Small intestine (tissue), 7 donors: ENCODE measurements around the gene NSFL1C. TPM values are rescaled to one million over a fixed set of nuclear protein-coding genes. Genes with fewer than 3 reads are reported as not detected.
"Not testable (repeated sequence)": the region's sequence is repeated elsewhere in the genome, so short reads cannot be mapped to it uniquely, and the experiment has no call there.

ENCODE experiments used
- DNase-seq, 2 donors: peaks; one replicate each; pipeline versions ENCODE4 v3.0.0 to v3.0.0-alpha.2; 2013
- FAIRE-seq: peaks from 2 replicates; lab custom pipeline; 2012; peaks lifted over from hg19 to GRCh38; lab: Jason Lieb, UNC
- H3K27ac ChIP-seq, 3 donors: one replicate each; pipeline ENCODE4 v1.5.1; 2013; ENCODE audit warnings: low read length in 2 of 3, mild to moderate bottlenecking in 2 of 3, control low read depth in 1 of 3, inconsistent platforms in 1 of 3, low read depth in 1 of 3, moderate library complexity in 1 of 3
- H3K27me3 ChIP-seq, 3 donors: one replicate each; pipeline ENCODE4 v1.6.1; 2013; ENCODE audit warnings: low read length in 3 of 3, inconsistent platforms in 1 of 3; ENCODE audit not compliant: control insufficient read depth in 3 of 3, insufficient read depth in 3 of 3
- H3K36me3 ChIP-seq, 3 donors: one replicate each; pipeline ENCODE4 v1.6.1; 2013; ENCODE audit warnings: low read length in 3 of 3, inconsistent platforms in 1 of 3, low read depth in 1 of 3, mild to moderate bottlenecking in 1 of 3, moderate library complexity in 1 of 3; ENCODE audit not compliant: control insufficient read depth in 3 of 3, insufficient read depth in 2 of 3
- H3K4me1 ChIP-seq, 3 donors: one replicate each; pipeline ENCODE4 v1.6.1; 2013; ENCODE audit warnings: low read length in 2 of 3, inconsistent platforms in 1 of 3, low read depth in 1 of 3, mild to moderate bottlenecking in 1 of 3, moderate library complexity in 1 of 3; ENCODE audit not compliant: control insufficient read depth in 3 of 3, insufficient read depth in 2 of 3
- H3K4me3 ChIP-seq, 3 donors: one replicate each; pipeline ENCODE4 v1.5.1; 2013; ENCODE audit warnings: low read length in 3 of 3, control low read depth in 1 of 3, inconsistent platforms in 1 of 3, low read depth in 1 of 3, mild to moderate bottlenecking in 1 of 3, moderate library complexity in 1 of 3
- H3K9me3 ChIP-seq, 2 donors: one replicate each; pipeline ENCODE4 v1.6.1; 2013; ENCODE audit warnings: low read depth in 1 of 2, low read length in 1 of 2; ENCODE audit not compliant: control insufficient read depth in 2 of 2, insufficient read depth in 1 of 2
- WGBS, 3 donors: extraction: QIAGEN DNeasy Blood & Tissue Kit; methylation state at CpG; one replicate each; pipeline ENCODE4 v1.1.7; 2013; 5-methylcytosine and 5-hydroxymethylcytosine counted together
- polyA plus RNA-seq, 4 donors: library from polyadenylated mRNA; stranded (reverse) in 3 of 4; unstranded in 1 of 4; fragments of 200-250 nt in 3 of 4; fragments of 120-200 nt in 1 of 4; gene quantifications; one replicate each; pipeline versions ENCODE4 v1.2.1 to v1.2.3, GENCODE V29; 2013
- donor health status: healthy with polysubstance abuse.
- donor health status: control.
- donor health status: control.
- donor health status: Bipolar disorder and iron deficiency.
- donor health status: healthy.

Gene NSFL1C
- polyA plus RNA-seq, 4 donors, result 44.7 to 73.1 (median 54.0) TPM

DNA sequence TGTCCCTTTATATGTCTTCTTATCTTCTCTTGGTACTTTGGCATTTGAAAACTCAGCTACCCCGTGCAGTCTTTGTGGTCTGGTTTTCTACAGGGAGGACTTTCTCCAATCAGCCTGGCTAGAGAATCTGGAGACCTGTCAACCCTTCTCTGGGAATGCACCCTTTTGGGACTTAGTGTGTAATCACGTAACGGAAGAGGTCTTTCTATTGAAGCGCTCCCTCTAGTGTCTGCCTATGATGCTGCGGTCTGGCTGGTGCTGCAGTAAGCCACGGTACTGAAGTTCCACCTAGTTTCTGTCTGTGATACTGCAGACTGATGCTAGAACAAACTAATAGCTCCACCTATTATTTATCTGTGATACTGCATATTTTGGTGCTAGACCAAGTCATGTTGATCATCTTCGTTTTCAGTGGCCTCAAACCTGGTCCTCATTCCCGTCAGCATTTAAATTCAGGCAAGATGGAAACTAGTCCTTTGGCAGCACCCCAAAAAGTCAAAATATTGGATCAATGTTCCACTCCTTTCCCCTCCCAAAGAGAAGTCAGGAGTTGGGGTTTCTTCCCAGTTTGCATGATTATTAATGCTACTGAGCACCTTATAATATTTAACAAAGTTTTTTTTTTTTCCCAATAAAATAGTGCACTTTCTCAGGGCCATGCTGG, 37.0 kb upstream of the NSFL1C start:
- WGBS, 3 donors, result 0 to 1% (median 1%) methylated on average over 8 of the region's 8 CpGs
- FAIRE-seq, result no peak
- Histone ChIP-seq H3K4me1 (peaks cover 0 to 7% (median 0%) of the 10 kb centered on the region in 3 donors), H3K27ac (no peak overlapping the region), H3K4me3 (no peak overlapping the region), H3K9me3 (no peaks in the 10 kb centered on the region), H3K36me3 (no peaks in the 10 kb centered on the region), H3K27me3 (peaks cover 0 to 17% (median 0%) of the 10 kb centered on the region in 3 donors)
- DNase-seq, result peak; percentile 87 to 89

DNA sequence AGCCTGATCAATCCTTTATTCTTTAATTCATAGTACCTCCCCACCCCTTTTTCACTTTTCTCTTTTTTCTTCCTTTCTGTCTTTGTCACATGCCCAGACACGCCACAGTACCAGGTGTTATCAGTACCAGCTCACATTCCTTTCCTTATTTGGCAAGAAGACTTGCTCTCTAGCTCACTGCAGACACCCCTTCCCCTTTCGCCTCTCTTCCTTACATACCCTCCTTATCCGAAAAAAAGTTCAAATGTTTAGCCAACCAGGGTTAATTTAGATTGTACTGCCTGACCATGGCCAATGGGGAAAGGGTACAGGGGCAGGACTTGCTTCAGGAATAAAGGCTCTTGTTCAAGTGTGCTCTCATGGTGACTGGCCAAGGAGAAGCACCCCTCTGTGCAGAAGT, 33.8 kb upstream of the NSFL1C start:
- WGBS, 3 donors, result 24 to 54% (median 26%) methylated on average over 3 of the region's 3 CpGs
- H3K27ac ChIP-seq, result peak overlapping the region in 1 of 3 donors; percentile 45
- no peaks in the 10 kb centered on the region for H3K36me3 ChIP-seq
- FAIRE-seq, result no peak
- peak in 1 of 2 donors; percentile 30 for DNase-seq
- peaks cover 0 to 6% (median 0%) of the 10 kb centered on the region in 3 donors for H3K27me3 ChIP-seq
- no peaks in the 10 kb centered on the region for H3K9me3 ChIP-seq
- peaks cover 0 to 7% (median 0%) of the 10 kb centered on the region in 3 donors for H3K4me1 ChIP-seq
- no peak overlapping the region for H3K4me3 ChIP-seq

DNA sequence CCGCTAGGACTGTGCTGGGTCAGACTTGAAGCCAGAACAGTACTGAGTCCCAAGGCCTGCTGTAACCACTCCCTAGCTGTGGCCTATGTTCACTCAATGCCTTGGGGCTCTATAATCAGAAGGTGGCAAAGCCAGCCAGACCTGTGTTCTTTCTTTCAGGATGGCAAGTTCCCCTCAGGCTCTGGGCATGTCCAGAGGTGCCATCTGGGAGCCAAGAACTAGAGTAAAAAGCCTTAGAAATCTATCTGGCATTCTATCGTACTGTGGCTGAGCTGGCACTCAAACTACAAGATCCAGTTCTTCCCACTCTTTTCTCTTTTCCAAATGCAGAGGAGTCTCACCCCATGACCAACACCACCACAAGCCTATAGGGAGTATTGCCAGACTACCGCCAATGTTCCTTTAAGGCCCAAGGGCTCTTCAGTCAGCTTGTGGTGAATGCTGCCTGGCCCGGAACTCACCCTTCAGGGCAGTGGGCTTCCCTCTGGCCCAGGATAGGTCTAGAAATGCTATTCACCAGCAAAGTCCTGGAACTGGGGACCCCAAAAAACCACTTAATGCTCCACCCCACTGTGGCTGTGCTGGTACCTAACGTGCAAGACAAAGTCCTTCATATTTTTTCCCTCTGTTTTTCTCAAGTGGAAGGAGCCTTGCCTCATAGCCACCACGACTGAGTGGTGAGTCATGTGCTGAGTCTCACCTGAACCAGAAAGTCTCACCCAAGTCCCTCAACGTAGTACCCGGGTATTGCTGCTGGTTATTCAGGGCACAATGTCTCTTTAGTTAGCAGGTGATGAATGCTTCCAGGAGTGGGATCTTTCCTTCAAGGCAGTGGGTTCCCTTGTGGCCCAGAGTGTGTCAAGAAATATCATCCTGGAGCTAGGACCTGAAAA, 33.1 kb upstream of the NSFL1C start:
- H3K4me3 ChIP-seq, result no peak overlapping the region
- peaks cover 0 to 2% (median 0%) of the 10 kb centered on the region in 3 donors for H3K27me3 ChIP-seq
- WGBS, 3 donors, result 75 to 82% (median 76%) methylated on average over 8 of the region's 8 CpGs
- H3K36me3 ChIP-seq, result no peaks in the 10 kb centered on the region
- DNase-seq, result peak in 1 of 2 donors; percentile 22
- no peak for FAIRE-seq
- H3K4me1 ChIP-seq, result peaks cover 0 to 7% (median 0%) of the 10 kb centered on the region in 3 donors
- no peaks in the 10 kb centered on the region for H3K9me3 ChIP-seq
- peak overlapping the region in 1 of 3 donors; percentile 45 for H3K27ac ChIP-seq

DNA sequence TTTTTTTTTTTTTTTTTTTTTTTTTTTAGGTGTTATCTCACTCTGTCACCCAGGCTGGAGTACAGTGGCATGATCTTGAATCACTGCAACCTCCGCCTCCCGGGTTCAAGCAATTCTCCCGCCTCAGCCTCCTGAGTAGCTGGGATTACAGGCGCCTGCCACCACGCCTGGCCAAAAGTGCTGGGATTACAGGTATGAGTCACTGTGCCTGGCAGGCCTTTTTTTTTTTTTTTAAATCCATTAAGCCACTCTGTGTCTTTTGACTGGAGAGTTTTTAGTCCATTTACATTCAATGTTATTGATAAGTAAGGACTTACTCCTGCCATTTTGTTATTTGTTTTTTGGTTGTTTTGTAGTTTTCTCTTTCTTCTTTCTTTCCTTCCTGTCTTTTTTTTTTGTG, 30.7 kb upstream of the NSFL1C start:
- not testable (repeated sequence) for FAIRE-seq, H3K4me1 ChIP-seq, H3K27ac ChIP-seq

DNA sequence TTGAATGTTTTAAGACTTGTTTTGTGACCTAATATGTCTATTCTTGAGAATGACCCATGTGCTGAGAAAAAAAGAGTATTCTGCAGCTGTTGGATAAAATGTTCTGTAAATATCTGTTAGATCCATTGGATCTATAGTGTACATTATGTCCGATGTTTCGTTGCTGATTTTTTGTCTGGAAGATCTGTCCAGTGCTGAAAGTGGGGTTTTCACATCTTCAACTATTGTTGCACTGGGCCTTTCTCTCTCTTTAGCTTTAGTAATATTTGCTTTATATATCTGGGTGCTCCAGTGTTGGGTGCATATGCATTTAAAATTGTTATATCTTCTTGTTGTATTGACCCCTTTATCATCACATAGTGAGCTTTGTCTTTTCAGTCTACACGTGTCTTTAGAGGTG, 30.3 kb upstream of the NSFL1C start:
- Histone ChIP-seq H3K9me3 (no peaks in the 10 kb centered on the region), H3K4me1 (peaks cover 0 to 7% (median 0%) of the 10 kb centered on the region in 3 donors), H3K27me3 (peaks cover 0 to 8% (median 3%) of the 10 kb centered on the region in 3 donors), H3K36me3 (no peaks in the 10 kb centered on the region), H3K4me3 (no peak overlapping the region), H3K27ac (no peak overlapping the region)
- WGBS, 3 donors, result 84 to 89% (median 85%) methylated on average over 3 of the region's 3 CpGs
- no peak for FAIRE-seq
- no peak for DNase-seq

More for the DNA sequence above, 30.7 kb upstream of the NSFL1C start:
- WGBS, 3 donors, result 54 to 86% (median 84%) methylated on average over 5 of the region's 5 CpGs
- H3K4me3 ChIP-seq, H3K27me3 ChIP-seq, H3K9me3 ChIP-seq, H3K36me3 ChIP-seq: not testable (repeated sequence)
- peak in 1 of 2 donors; percentile 14 for DNase-seq

DNA sequence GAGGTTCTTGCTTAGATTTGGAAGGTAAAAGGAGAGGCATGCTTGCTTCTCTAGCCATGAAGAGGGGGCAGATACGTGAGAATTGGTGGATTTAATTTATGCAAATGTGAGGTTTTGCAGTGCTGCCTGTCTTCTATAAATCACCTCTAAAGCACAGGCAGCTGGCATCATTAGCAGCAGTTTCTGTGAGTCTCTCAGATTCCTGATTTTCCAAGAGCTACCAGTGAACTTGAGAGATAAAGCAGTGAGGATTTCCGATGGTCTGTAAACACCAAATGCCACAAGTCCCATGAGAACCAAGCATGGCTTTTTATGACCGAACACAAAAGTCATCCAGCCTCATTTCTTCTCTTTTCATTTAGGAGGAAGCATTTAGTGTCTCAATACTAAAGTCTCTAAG, 27.8 kb upstream of the NSFL1C start:
- Histone ChIP-seq H3K27me3 (peaks cover 0 to 8% (median 3%) of the 10 kb centered on the region in 3 donors), H3K4me1 (no peaks in the 10 kb centered on the region), H3K36me3 (no peaks in the 10 kb centered on the region), H3K4me3 (no peak overlapping the region), H3K27ac (no peak overlapping the region), H3K9me3 (no peaks in the 10 kb centered on the region)
- 31 to 39% (median 36%) methylated on average over 3 of the region's 3 CpGs for WGBS, 3 donors
- FAIRE-seq, result no peak
- DNase-seq, result no peak

DNA sequence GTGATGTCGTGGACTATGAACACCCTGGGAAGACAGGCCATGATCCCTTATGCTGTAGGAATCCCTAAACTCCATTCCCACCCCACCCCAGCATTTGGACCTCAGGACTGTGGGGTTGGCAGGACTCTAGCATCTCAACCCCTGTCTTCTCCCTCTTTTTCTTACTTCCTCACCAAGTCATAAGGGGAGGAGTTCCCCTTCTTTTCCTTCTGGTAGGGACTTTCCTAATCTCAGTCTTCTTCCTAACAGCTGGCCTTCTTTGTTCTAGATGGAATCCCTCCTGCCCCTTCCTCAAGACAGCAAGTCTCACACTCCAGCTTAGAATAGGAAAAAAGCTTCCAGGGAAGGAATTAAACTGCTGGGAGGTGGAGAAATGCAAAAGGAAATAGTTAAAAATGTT, 26.9 kb upstream of the NSFL1C start:
- H3K27ac ChIP-seq, result no peak overlapping the region
- WGBS, 3 donors, result 64 to 79% (median 70%) methylated on average over 1 of the region's 1 CpG
- no peak for FAIRE-seq
- H3K4me1 ChIP-seq, result no peaks in the 10 kb centered on the region
- no peaks in the 10 kb centered on the region for H3K36me3 ChIP-seq
- no peaks in the 10 kb centered on the region for H3K9me3 ChIP-seq
- no peak for DNase-seq
- peaks cover 0 to 8% (median 5%) of the 10 kb centered on the region in 3 donors for H3K27me3 ChIP-seq
- no peak overlapping the region for H3K4me3 ChIP-seq

DNA sequence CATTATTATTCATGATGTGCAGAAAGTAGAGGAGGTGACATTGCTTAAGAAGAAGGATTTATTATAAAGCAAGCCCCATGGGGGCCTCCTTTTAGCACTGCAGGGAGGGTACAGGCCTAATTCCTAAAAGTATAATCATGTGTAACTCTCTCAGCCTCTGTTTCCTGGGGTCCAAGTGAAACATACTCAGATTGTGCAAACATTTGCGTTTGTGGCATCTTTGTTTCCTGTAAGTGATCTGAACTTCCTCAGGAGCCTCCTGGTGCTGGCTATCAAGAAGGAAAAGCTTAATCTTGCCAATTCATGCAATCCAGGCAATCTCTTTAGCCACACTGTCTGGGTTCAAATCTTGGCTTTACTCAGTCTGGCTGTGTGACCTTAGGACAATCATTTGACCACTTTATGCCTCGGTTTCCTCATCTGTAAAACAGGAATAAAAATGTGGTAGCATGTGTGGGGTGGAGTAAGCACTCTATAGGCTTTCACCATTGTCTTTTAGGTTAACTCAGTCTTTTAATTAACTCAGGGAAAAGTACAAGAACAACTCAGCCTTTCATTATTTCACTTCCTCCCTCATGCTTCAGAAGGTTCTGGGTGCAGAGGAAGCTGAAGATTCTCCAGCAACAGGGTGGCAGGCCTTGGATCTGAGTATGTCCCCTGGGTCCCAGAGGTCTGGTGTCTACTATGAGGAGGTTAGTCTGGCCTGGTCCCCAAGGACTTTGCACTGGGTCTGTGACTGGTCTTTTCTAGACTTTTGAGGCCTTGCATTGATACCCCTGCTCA, 25.4 kb upstream of the NSFL1C start:
- Histone ChIP-seq H3K36me3 (no peaks in the 10 kb centered on the region), H3K4me3 (no peak overlapping the region), H3K9me3 (no peaks in the 10 kb centered on the region), H3K27ac (peak overlapping the region in 1 of 3 donors; percentile 29), H3K4me1 (no peaks in the 10 kb centered on the region), H3K27me3 (peaks cover 0 to 11% (median 5%) of the 10 kb centered on the region in 3 donors)
- 61 to 68% (median 64%) methylated on average over 2 of the region's 2 CpGs for WGBS, 3 donors
- DNase-seq, result no peak
- FAIRE-seq, result no peak
